ENCODE measurements around the gene YPEL3.

Gene YPEL3

GRCh38 chr16:30068750-30069610, 27.0 kb downstream of the YPEL3 start:
- peak; percentile 37 for DNase-seq (ENCODE audit: low spot score)

- no peak for DNase-seq (ENCODE audit: low spot score)
Observed at GRCh38 chr16:30068333-30068732, 27.7 kb downstream of the YPEL3 start.

GRCh38 chr16:30067584-30067916, 28.5 kb downstream of the YPEL3 start:
- DNase-seq (ENCODE audit: low spot score): no peak

- DNase-seq (ENCODE audit: low spot score): no peak
Observed at GRCh38 chr16:30066761-30067583, 29.0 kb downstream of the YPEL3 start.

GRCh38 chr16:30065943-30066760, 29.9 kb downstream of the YPEL3 start:
- DNase-seq (ENCODE audit: low spot score): no peak

GRCh38 chr16:30065102-30065942, 30.7 kb downstream of the YPEL3 start, which contains the start of gene ALDOA:
ALDOA (plus strand) TSS chr16:30065760; CDS start chr16:30066898, 1,138 bp downstream.
- peak; percentile 95 for DNase-seq (ENCODE audit: low spot score)

- DNase-seq (ENCODE audit: low spot score): no peak
Observed at GRCh38 chr16:30064729-30065101, 31.3 kb downstream of the YPEL3 start.

- peak; percentile 76 for DNase-seq (ENCODE audit: low spot score)
Observed at GRCh38 chr16:30063893-30064728, 31.9 kb downstream of the YPEL3 start.

- DNase-seq (ENCODE audit: low spot score): no peak
Observed at GRCh38 chr16:30063278-30063892, 32.6 kb downstream of the YPEL3 start.

- no peak for DNase-seq (ENCODE audit: low spot score)
Observed at GRCh38 chr16:30060836-30061554, 35.0 kb downstream of the YPEL3 start.

GRCh38 chr16:30060346-30060745, 35.7 kb downstream of the YPEL3 start:
- DNase-seq (ENCODE audit: low spot score): no peak

- peak; percentile 43 for DNase-seq (ENCODE audit: low spot score)
Observed at GRCh38 chr16:30054959-30055553, 41.0 kb downstream of the YPEL3 start.

- no peak for DNase-seq (ENCODE audit: low spot score)
Observed at GRCh38 chr16:30054451-30054850, 41.6 kb downstream of the YPEL3 start.

- no peak for DNase-seq (ENCODE audit: low spot score)
Observed at GRCh38 chr16:30053376-30054015, 42.5 kb downstream of the YPEL3 start.

- DNase-seq (ENCODE audit: low spot score): peak; percentile 85
Observed at GRCh38 chr16:30052671-30053372, 43.2 kb downstream of the YPEL3 start.

- no peak for DNase-seq (ENCODE audit: low spot score)
Observed at GRCh38 chr16:30051518-30051917, 44.5 kb downstream of the YPEL3 start.

- DNase-seq (ENCODE audit: low spot score): no peak
Observed at GRCh38 chr16:30049871-30050270, 46.1 kb downstream of the YPEL3 start.

GRCh38 chr16:30046588-30046987, 49.4 kb downstream of the YPEL3 start:
- no peak for DNase-seq (ENCODE audit: low spot score)
